ENCODE data around the gene BTBD16.

Gene BTBD16

DNA sequence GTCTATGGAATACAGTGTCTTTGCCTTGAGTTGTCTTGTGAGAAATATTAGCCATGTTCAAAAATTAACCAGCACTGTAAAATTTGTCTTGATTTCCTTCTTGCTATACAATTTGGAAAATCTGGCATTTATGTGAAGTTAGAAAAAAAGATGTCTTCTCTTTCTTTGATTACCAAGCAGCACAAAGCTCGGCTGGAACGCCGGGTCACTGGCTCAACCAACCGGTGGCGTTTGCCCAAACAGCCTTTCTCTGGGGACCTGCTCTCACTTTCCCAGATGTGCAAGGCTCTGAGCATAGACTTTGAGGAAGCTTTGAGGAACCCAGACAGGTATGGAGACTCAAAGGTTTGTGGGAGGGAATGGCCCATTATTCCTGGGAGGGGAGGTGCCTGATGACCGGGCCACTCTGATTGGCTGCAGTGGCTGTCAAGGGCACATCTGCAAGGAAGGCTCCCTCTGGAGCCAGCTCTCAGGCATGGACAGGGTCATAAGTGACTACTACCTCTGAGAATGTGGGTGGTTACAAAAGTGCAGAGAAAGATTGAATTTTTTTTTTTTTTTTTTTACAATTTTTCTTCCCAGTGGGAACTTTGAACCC, 5.6 kb downstream of the BTBD16 start:
- H3K9me3 ChIP-seq (ENCODE audit: control insufficient read depth, insufficient read depth, low read depth, low read length), result no peaks in the 10 kb centered on the region
- no peak overlapping the region for H3K4me3 ChIP-seq (ENCODE audit: low read depth, low read length)
- H3K27me3 ChIP-seq (ENCODE audit: control insufficient read depth, insufficient read depth, low read length), result no peaks in the 10 kb centered on the region
- H3K4me1 ChIP-seq (ENCODE audit: control insufficient read depth, insufficient read depth, low read length), result no peaks in the 10 kb centered on the region
- no peak overlapping the region for H3K9ac ChIP-seq (ENCODE audit: low read length)
- no peaks in the 10 kb centered on the region for H3K36me3 ChIP-seq (ENCODE audit: control insufficient read depth, insufficient read depth, low read length)
- H3K27ac ChIP-seq (ENCODE audit: low read depth, low read length), result no peak overlapping the region

DNA sequence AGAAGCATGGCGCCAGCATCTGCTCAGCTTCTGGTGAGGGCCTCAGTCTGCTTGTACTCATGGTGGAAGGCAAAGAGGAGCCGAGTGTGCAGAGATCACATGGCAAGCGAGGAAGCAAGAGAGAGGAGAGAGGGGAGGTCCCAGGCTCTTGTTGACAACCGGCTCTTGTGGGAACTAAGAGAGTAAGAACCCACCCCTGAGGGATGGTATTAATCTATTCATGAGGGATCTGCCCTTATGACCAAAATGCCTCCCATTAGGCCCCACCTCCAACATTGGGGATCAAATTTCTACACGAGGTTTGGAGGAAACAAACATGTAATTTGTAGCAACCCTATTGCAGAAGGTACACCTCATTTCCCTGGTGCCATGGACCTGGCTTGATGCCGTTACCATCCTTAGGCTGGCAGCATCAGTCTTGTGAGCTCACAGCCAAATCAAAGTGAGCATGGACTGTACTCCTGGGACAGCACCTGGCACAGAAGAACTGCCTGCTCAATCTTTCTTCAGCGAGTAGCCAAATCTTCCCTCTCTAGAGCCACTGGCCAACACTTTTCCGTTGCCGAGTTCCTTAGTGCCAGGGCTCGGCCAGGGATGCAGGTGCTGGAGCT, 6.5 kb downstream of the BTBD16 start:
- H3K4me1 ChIP-seq (ENCODE audit: control insufficient read depth, insufficient read depth, low read length), result peaks cover 4% of the 10 kb centered on the region
- H3K36me3 ChIP-seq (ENCODE audit: control insufficient read depth, insufficient read depth, low read length), result no peaks in the 10 kb centered on the region
- H3K4me3 ChIP-seq (ENCODE audit: low read depth, low read length), result no peak overlapping the region
- H3K9ac ChIP-seq (ENCODE audit: low read length), result no peak overlapping the region
- H3K9me3 ChIP-seq (ENCODE audit: control insufficient read depth, insufficient read depth, low read depth, low read length), result no peaks in the 10 kb centered on the region
- no peaks in the 10 kb centered on the region for H3K27me3 ChIP-seq (ENCODE audit: control insufficient read depth, insufficient read depth, low read length)
- no peak overlapping the region for H3K27ac ChIP-seq (ENCODE audit: low read depth, low read length)

DNA sequence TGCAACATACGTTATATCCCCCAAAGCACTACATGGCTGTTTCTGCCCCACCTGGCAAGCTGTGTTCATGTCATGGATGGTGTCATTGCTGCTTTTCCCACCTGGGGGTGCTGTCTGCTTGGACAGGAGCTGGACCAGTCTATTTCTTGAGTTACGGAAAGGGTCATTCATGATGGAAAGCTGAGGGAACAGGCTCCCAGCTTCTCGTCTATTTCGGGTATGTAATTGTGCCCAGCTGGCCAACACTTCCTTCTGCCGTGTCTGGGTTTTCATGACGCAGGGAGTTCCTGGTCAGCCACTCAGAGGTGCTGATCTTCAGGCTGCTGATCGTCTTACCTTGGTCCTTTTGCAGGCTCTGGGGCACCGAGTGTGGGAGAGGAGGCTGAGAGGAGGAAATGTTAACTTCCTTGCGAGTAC, 8.6 kb downstream of the BTBD16 start:
- Histone ChIP-seq H3K9ac (ENCODE audit: low read length) (no peak overlapping the region), H3K27me3 (ENCODE audit: control insufficient read depth, insufficient read depth, low read length) (no peaks in the 10 kb centered on the region), H3K4me1 (ENCODE audit: control insufficient read depth, insufficient read depth, low read length) (peaks cover 11% of the 10 kb centered on the region), H3K9me3 (ENCODE audit: control insufficient read depth, insufficient read depth, low read depth, low read length) (no peaks in the 10 kb centered on the region), H3K4me3 (ENCODE audit: low read depth, low read length) (no peak overlapping the region), H3K27ac (ENCODE audit: low read depth, low read length) (no peak overlapping the region), H3K36me3 (ENCODE audit: control insufficient read depth, insufficient read depth, low read length) (no peaks in the 10 kb centered on the region)

DNA sequence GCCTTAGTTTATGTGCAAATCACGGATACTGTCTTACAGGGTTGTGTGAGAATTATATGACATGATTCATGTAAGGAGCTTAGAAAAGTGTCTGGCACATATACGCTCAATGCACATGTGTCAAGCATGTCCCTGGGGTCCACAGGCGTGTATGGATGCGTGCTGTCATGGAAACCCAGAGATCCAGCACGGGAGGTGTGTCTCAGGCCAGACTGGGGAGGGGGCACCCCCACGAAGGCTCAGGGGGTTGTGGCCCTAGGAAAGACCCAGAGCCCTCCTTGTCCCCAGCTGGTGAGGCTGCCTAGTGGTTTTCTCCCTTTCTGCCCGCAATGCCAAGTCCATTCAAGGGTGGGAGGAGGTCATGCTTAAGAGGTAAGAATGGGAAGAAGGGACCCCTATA, 9.1 kb downstream of the BTBD16 start:
- Histone ChIP-seq H3K27ac (ENCODE audit: low read depth, low read length) (no peak overlapping the region), H3K4me3 (ENCODE audit: low read depth, low read length) (no peak overlapping the region), H3K9ac (ENCODE audit: low read length) (no peak overlapping the region), H3K9me3 (ENCODE audit: control insufficient read depth, insufficient read depth, low read depth, low read length) (no peaks in the 10 kb centered on the region), H3K36me3 (ENCODE audit: control insufficient read depth, insufficient read depth, low read length) (no peaks in the 10 kb centered on the region), H3K27me3 (ENCODE audit: control insufficient read depth, insufficient read depth, low read length) (no peaks in the 10 kb centered on the region), H3K4me1 (ENCODE audit: control insufficient read depth, insufficient read depth, low read length) (peaks cover 11% of the 10 kb centered on the region)

DNA sequence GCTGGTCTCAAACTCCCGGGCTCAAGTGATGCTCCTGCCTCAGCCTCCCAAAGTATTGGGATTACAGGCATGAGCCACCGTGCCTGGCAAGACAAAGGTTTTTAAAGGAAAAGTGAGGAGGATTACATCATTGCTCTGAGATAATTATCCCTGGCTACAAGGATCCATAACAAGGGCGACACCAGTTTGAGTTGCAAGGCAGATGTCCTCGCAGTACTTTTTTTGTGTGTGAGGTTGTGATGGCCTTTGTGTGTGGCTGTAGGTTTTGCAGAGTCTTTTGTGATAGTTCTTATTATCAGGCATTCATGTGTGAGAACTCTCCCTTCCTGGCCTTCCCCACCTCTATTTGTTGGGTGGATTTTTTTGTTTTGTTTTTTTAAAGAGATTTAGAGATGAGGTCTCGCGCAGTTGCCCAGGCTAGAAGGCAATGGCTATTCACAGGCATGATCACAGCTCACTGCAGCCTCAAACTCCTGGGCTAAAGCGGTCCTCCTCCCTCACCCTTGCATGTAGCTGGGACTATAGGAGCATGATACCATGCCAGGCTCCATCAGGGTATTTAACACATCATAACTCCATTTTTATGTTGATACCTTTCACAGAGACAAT, 10.0 kb downstream of the BTBD16 start:
- Histone ChIP-seq H3K27ac (ENCODE audit: low read depth, low read length) (no peak overlapping the region), H3K9me3 (ENCODE audit: control insufficient read depth, insufficient read depth, low read depth, low read length) (no peaks in the 10 kb centered on the region)

DNA sequence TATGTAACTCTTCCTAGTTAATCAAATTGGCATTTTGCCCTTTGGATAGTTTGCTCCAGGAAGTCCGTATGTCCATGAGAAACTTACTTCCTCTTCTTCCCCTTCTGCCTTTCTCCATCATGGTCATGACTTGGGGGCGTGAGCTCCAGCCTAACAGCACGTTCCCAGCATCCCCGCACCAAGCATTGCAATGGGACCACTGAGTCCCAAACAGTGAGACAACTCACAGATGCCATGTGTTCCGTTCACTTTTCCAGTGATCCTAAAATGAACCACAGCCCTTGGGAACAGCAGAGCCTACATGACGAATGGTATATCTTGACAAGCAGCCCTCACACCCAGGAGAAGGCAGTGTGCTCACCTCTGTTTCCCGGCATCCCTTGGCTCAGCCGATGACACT, 10.7 kb downstream of the BTBD16 start:
- H3K9ac ChIP-seq (ENCODE audit: low read length), result no peak overlapping the region
- no peak overlapping the region for H3K27ac ChIP-seq (ENCODE audit: low read depth, low read length)
- H3K4me3 ChIP-seq (ENCODE audit: low read depth, low read length), result no peak overlapping the region
- no peaks in the 10 kb centered on the region for H3K9me3 ChIP-seq (ENCODE audit: control insufficient read depth, insufficient read depth, low read depth, low read length)
- H3K4me1 ChIP-seq (ENCODE audit: control insufficient read depth, insufficient read depth, low read length), result peaks cover 17% of the 10 kb centered on the region
- H3K36me3 ChIP-seq (ENCODE audit: control insufficient read depth, insufficient read depth, low read length), result no peaks in the 10 kb centered on the region
- H3K27me3 ChIP-seq (ENCODE audit: control insufficient read depth, insufficient read depth, low read length), result no peaks in the 10 kb centered on the region

More for the DNA sequence above, 10.0 kb downstream of the BTBD16 start:
- H3K4me3 ChIP-seq (ENCODE audit: low read depth, low read length), result no peak overlapping the region
- H3K4me1 ChIP-seq (ENCODE audit: control insufficient read depth, insufficient read depth, low read length), result peaks cover 11% of the 10 kb centered on the region
- no peaks in the 10 kb centered on the region for H3K36me3 ChIP-seq (ENCODE audit: control insufficient read depth, insufficient read depth, low read length)
- H3K27me3 ChIP-seq (ENCODE audit: control insufficient read depth, insufficient read depth, low read length), result no peaks in the 10 kb centered on the region
- no peak overlapping the region for H3K9ac ChIP-seq (ENCODE audit: low read length)

DNA sequence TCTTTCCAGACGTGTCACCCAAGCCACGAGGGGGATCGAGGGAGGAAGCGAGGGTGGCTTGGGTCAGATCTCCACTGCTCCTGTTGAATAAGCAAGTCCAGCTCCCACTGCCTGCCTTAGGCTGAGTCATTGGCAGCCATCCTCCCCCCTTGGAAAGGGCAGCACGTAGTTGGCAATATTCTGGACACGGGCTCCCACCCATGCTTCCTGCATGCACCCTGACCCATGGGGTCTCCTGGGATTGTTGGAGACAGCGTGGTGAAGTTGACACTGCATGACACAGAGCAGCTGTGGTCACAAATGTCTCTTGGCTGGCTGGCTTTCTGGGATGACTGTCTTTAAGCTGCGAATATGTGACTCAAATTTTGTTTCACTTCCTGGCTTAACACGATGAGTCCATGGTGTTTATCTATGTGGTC, 11.2 kb downstream of the BTBD16 start:
- Histone ChIP-seq H3K27ac (ENCODE audit: low read depth, low read length) (no peak overlapping the region), H3K4me1 (ENCODE audit: control insufficient read depth, insufficient read depth, low read length) (peaks cover 22% of the 10 kb centered on the region), H3K36me3 (ENCODE audit: control insufficient read depth, insufficient read depth, low read length) (no peaks in the 10 kb centered on the region), H3K4me3 (ENCODE audit: low read depth, low read length) (no peak overlapping the region), H3K9me3 (ENCODE audit: control insufficient read depth, insufficient read depth, low read depth, low read length) (no peaks in the 10 kb centered on the region), H3K9ac (ENCODE audit: low read length) (no peak overlapping the region), H3K27me3 (ENCODE audit: control insufficient read depth, insufficient read depth, low read length) (no peaks in the 10 kb centered on the region)

DNA sequence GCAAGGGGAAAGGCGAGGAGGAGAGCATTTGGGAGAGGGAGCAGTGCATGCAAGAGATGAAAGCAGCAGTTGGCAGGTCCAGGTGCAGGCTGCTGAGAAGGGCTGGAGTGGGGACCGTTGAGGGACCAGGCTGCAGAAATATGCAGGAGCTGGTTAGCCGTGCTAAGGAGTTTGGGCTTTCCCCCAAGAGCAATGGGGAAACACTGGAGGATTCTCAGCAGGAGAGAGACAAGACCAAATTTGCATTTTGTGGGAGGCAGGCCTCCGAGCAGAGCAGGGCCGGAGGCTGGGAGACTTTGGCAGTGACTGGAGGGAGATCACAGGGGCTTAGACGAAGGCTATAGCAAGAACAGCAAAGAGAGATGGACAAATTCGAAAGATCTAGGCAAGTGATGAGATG, 11.8 kb downstream of the BTBD16 start:
- H3K4me1 ChIP-seq (ENCODE audit: control insufficient read depth, insufficient read depth, low read length), result peaks cover 27% of the 10 kb centered on the region

DNA sequence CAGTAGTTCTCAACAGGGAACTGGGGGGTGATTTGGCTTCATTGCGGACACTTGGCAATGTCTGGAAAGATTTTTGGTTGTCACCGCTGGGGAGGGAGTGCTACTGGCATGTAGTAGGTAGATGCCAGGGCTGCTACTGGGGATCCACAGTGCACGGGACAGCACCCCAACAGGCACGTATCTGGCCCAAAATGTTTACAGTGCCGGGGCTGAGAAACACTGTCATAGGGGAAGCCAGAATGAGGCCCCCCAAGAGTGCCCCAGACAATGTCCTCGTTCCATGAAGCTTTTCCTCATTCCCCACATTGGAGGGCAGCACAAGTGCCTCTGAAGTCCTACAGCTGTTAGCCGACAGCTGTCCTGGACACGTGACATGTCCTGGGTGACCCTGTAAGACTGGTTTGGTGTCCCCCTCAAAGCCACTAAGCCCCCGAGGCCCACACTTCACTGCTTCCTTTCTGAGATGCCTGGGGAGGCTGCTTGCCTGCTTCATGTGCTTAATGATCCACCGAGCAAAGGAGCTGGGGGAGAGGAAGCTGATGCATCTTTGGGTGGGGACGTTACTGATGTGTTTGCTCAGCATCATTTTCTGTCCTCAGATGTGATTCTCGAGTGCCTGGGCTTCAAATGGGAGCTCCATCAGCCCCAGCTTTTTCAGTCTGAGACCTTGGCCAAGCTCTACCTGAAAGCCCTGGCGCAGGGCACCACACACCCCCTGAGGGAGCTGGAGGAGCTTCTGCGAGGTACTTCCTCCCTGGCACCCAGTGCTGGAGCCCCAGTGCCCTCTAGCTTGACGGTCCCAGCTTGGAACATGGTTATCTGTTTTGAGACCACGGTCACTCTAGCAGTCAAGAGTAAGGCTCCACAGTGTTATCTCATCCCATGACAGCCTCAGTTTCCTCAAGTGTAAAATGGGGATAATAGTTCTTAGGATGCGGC, 14.7 kb downstream of the BTBD16 start:
- Histone ChIP-seq H3K9ac (ENCODE audit: low read length) (no peak overlapping the region), H3K27me3 (ENCODE audit: control insufficient read depth, insufficient read depth, low read length) (no peaks in the 10 kb centered on the region; the same call in 1 of the 2 replicates), H3K4me1 (ENCODE audit: control insufficient read depth, insufficient read depth, low read length) (peaks cover 27% of the 10 kb centered on the region), H3K36me3 (ENCODE audit: control insufficient read depth, insufficient read depth, low read length) (no peaks in the 10 kb centered on the region), H3K4me3 (ENCODE audit: low read depth, low read length) (no peak overlapping the region), H3K9me3 (ENCODE audit: control insufficient read depth, insufficient read depth, low read depth, low read length) (no peaks in the 10 kb centered on the region), H3K27ac (ENCODE audit: low read depth, low read length) (no peak overlapping the region)

More for the DNA sequence above, 11.8 kb downstream of the BTBD16 start:
- Histone ChIP-seq H3K36me3 (ENCODE audit: control insufficient read depth, insufficient read depth, low read length) (no peaks in the 10 kb centered on the region), H3K4me3 (ENCODE audit: low read depth, low read length) (no peak overlapping the region), H3K9me3 (ENCODE audit: control insufficient read depth, insufficient read depth, low read depth, low read length) (no peaks in the 10 kb centered on the region), H3K9ac (ENCODE audit: low read length) (no peak overlapping the region), H3K27me3 (ENCODE audit: control insufficient read depth, insufficient read depth, low read length) (no peaks in the 10 kb centered on the region), H3K27ac (ENCODE audit: low read depth, low read length) (no peak overlapping the region)

DNA sequence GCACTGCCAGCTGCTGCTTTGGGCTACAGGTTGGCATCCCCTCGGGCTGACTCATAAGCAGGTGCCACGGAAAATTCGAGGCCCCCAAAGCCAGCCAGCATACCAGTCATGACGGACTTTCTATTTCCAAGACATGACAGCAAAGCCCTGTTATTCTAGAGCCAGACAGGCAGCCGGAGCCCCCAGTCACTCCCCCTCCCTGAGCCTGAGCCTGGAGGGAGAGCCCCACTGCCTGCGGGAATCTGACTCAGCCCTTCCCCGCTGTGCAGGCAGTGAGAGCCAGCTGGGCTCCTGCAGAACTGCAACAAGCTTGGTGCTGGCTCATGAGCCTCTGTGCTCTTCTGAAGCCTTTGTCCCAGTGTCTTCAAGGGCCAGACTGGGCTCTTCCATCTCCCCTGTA, 15.8 kb downstream of the BTBD16 start:
- Histone ChIP-seq H3K4me3 (ENCODE audit: low read depth, low read length) (no peak overlapping the region), H3K27me3 (ENCODE audit: control insufficient read depth, insufficient read depth, low read length) (no peaks in the 10 kb centered on the region; the same call in 1 of the 2 replicates), H3K36me3 (ENCODE audit: control insufficient read depth, insufficient read depth, low read length) (no peaks in the 10 kb centered on the region), H3K27ac (ENCODE audit: low read depth, low read length) (no peak overlapping the region), H3K4me1 (ENCODE audit: control insufficient read depth, insufficient read depth, low read length) (peaks cover 27% of the 10 kb centered on the region), H3K9ac (ENCODE audit: low read length) (no peak overlapping the region), H3K9me3 (ENCODE audit: control insufficient read depth, insufficient read depth, low read depth, low read length) (no peaks in the 10 kb centered on the region)

Data from HUES6 (cell line).